Liver (tissue), 9 donors: ENCODE results near the gene GPD2. TPM values are rescaled to one million over a fixed set of nuclear protein-coding genes. Genes with fewer than 3 reads are reported as not detected.

ENCODE experiments used
- DNase-seq: peaks from one replicate; pipeline ENCODE4 v3.0.0-alpha.2; 2017; ENCODE audit warnings: low spot score
- H3K27ac ChIP-seq, 2 donors: one replicate each; pipeline ENCODE4 v1.7.0; 2013; ENCODE audit warnings: inconsistent platforms in 2 of 2, low read length in 2 of 2, control low read depth in 1 of 2, low read depth in 1 of 2, mild to moderate bottlenecking in 1 of 2
- H3K27me3 ChIP-seq, 4 donors: one replicate each; pipeline versions ENCODE4 v1.6.1 to v1.7.0; 2013; ENCODE audit warnings: low read length in 3 of 4, inconsistent platforms in 1 of 4, mild to moderate bottlenecking in 1 of 4, moderate library complexity in 1 of 4; ENCODE audit not compliant: control insufficient read depth in 4 of 4, insufficient read depth in 4 of 4
- H3K36me3 ChIP-seq, 4 donors: one replicate each; pipeline versions ENCODE4 v1.6.1 to v1.7.0; 2013; ENCODE audit warnings: low read length in 3 of 4, mild to moderate bottlenecking in 3 of 4, low read depth in 1 of 4, moderate library complexity in 1 of 4; ENCODE audit not compliant: control insufficient read depth in 4 of 4, insufficient read depth in 3 of 4
- H3K4me1 ChIP-seq, 4 donors: one replicate each; pipeline versions ENCODE4 v1.6.1 to v1.7.0; 2013; ENCODE audit warnings: low read length in 3 of 4, mild to moderate bottlenecking in 3 of 4, moderate library complexity in 1 of 4; ENCODE audit not compliant: control insufficient read depth in 4 of 4, insufficient read depth in 4 of 4
- H3K4me3 ChIP-seq, 3 donors: one replicate each; pipeline versions ENCODE4 v1.6.1 to v1.7.0; 2013; ENCODE audit warnings: low read length in 3 of 3, control low read depth in 1 of 3, low read depth in 1 of 3, mild to moderate bottlenecking in 1 of 3
- H3K9ac ChIP-seq, 2 donors: one replicate each; pipeline ENCODE4 v1.7.0; 2013; ENCODE audit warnings: low read length in 2 of 2, mild to moderate bottlenecking in 2 of 2, moderate library complexity in 2 of 2, control low read depth in 1 of 2, low read depth in 1 of 2
- H3K9me3 ChIP-seq, 4 donors: one replicate each; pipeline versions ENCODE4 v1.6.1 to v1.7.0; 2013; ENCODE audit warnings: low read length in 3 of 4; ENCODE audit not compliant: control insufficient read depth in 4 of 4
- CTCF ChIP-seq: fragments of 150-350 bp; IDR thresholded peaks from 2 replicates; pipeline ENCODE4 v1.5.1; 2017; ENCODE audit warnings: improper control_type of control experiment, low read depth, low read length; ENCODE audit not compliant: missing input control
- EGR1 ChIP-seq, 2 donors: IDR thresholded peaks; 2 replicates each; pipeline ENCODE4 v1.6.1; 2016 to 2018; ENCODE audit warnings: antibody characterized with exemption in 2 of 2, low read depth in 2 of 2
- FOXA1 ChIP-seq: IDR thresholded peaks from 2 replicates; pipeline ENCODE4 v1.6.1; 2016; ENCODE audit warnings: antibody characterized with exemption
- FOXA2 ChIP-seq: IDR thresholded peaks from 2 replicates; pipeline ENCODE4 v1.6.1; 2016; ENCODE audit warnings: antibody characterized with exemption
- GABPA ChIP-seq, 2 donors: IDR thresholded peaks in 1 of 2; conservative IDR thresholded peaks in 1 of 2; 2 replicates each; pipeline ENCODE4 v1.6.1; 2016; ENCODE audit warnings: antibody characterized with exemption in 2 of 2, mild to moderate bottlenecking in 1 of 2, moderate library complexity in 1 of 2
- HNF4A ChIP-seq, 2 donors: conservative IDR thresholded peaks; 2 replicates each; pipeline ENCODE4 v1.6.1; 2016; ENCODE audit warnings: antibody characterized with exemption in 2 of 2, mild to moderate bottlenecking in 2 of 2
- HNF4G ChIP-seq: IDR thresholded peaks from 2 replicates; pipeline ENCODE4 v1.6.1; 2016; ENCODE audit warnings: antibody characterized with exemption
- JUND ChIP-seq, 2 donors: IDR thresholded peaks; 2 replicates each; pipeline ENCODE4 v1.6.1; 2016; ENCODE audit warnings: antibody characterized with exemption in 2 of 2
- MAX ChIP-seq: IDR thresholded peaks from 2 replicates; pipeline ENCODE4 v1.6.1; 2016; ENCODE audit warnings: antibody characterized with exemption
- NR2F2 ChIP-seq: IDR thresholded peaks from 2 replicates; pipeline ENCODE4 v1.6.1; 2016; ENCODE audit warnings: antibody characterized with exemption
- RAD21 ChIP-seq, 2 donors: IDR thresholded peaks; 2 replicates each; pipeline ENCODE4 v1.6.1; 2016; ENCODE audit warnings: antibody characterized with exemption in 2 of 2, mild to moderate bottlenecking in 2 of 2
- REST ChIP-seq: IDR thresholded peaks from 2 replicates; pipeline ENCODE4 v1.6.1; 2016; ENCODE audit warnings: antibody characterized with exemption, mild to moderate bottlenecking
- RXRA ChIP-seq, 2 donors: IDR thresholded peaks; 2 replicates each; pipeline ENCODE4 v1.6.1; 2017 to 2018; ENCODE audit warnings: antibody characterized with exemption in 2 of 2, mild to moderate bottlenecking in 1 of 2
- SP1 ChIP-seq: IDR thresholded peaks from 2 replicates; pipeline ENCODE4 v1.6.1; 2018; ENCODE audit warnings: antibody characterized with exemption, mild to moderate bottlenecking
- YY1 ChIP-seq: IDR thresholded peaks from 2 replicates; pipeline ENCODE4 v1.6.1; 2016; ENCODE audit warnings: antibody characterized with exemption, mild to moderate bottlenecking
- WGBS: extraction: QIAGEN DNeasy Blood & Tissue Kit; methylation state at CpG from one replicate; pipeline ENCODE4 v1.1.7; 2013; 5-methylcytosine and 5-hydroxymethylcytosine counted together
- polyA plus RNA-seq, 2 donors: library from polyadenylated mRNA; stranded (reverse) in 1 of 2; unstranded in 1 of 2; fragments of 200-250 nt in 1 of 2; fragments of >200 nt in 1 of 2; fragmentation: Nextera tagmentation in 1 of 2; extraction: Ambion mirVana in 1 of 2; gene quantifications; one replicate each; pipeline versions ENCODE4 v1.2.1 to v1.2.3, GENCODE V29; 2013 to 2015
- total RNA-seq, 2 donors: library from RNA; depleted of rRNA; stranded (reverse); fragments of >200 nt; gene quantifications; one replicate each; pipeline ENCODE4 v1.2.3, GENCODE V29; 2014
- TF ChIP-seq, protein P1 (sequence below): IDR thresholded peaks from 2 replicates; pipeline ENCODE4 v1.6.1; 2016; ENCODE audit warnings: antibody characterized with exemption
- donor health status: healthy.
- donor health status: healthy.
- donor health status: healthy.
- donor health status: healthy.
- donor health status: healthy.

Gene GPD2
- total and polyA plus RNA-seq, 4 donors: 1.4 to 14.3 (median 6.1) TPM

GRCh38 chr2:156592809-156593593 lies 156.8 kb downstream of the GPD2 start:
- no peak for DNase-seq
- Histone ChIP-seq H3K9ac (no peak overlapping the region), H3K9me3 (no peaks in the 10 kb centered on the region), H3K36me3 (no peaks in the 10 kb centered on the region), H3K27ac (no peak overlapping the region), H3K4me1 (no peaks in the 10 kb centered on the region), H3K4me3 (no peak overlapping the region), H3K27me3 (no peaks in the 10 kb centered on the region)
- TF ChIP-seq HNF4G (no peak), EGR1 (IDR thresholded peaks at IDR 0.05; ENCODE audit: low read depth in 2 of 2) (no peak), RAD21 (IDR thresholded peaks at IDR 0.05) (no peak), REST (no peak), FOXA2 (no peak), JUND (IDR thresholded peaks at IDR 0.05) (no peak)
- 87% methylated on average over 8 of the region's 8 CpGs for WGBS

GRCh38 chr2:156593594-156593921 lies 157.4 kb downstream of the GPD2 start:
- no peak overlapping the region for H3K4me3 ChIP-seq
- H3K9me3 ChIP-seq: no peaks in the 10 kb centered on the region
- no peak overlapping the region for H3K9ac ChIP-seq
- TF ChIP-seq FOXA1: no peak
- TF ChIP-seq RXRA (IDR thresholded peaks at IDR 0.05): no peak
- no peak for TF ChIP-seq JUND (IDR thresholded peaks at IDR 0.05)
- no peak for TF ChIP-seq NR2F2
- TF ChIP-seq RAD21 (IDR thresholded peaks at IDR 0.05): no peak
- TF ChIP-seq, protein P1, sequence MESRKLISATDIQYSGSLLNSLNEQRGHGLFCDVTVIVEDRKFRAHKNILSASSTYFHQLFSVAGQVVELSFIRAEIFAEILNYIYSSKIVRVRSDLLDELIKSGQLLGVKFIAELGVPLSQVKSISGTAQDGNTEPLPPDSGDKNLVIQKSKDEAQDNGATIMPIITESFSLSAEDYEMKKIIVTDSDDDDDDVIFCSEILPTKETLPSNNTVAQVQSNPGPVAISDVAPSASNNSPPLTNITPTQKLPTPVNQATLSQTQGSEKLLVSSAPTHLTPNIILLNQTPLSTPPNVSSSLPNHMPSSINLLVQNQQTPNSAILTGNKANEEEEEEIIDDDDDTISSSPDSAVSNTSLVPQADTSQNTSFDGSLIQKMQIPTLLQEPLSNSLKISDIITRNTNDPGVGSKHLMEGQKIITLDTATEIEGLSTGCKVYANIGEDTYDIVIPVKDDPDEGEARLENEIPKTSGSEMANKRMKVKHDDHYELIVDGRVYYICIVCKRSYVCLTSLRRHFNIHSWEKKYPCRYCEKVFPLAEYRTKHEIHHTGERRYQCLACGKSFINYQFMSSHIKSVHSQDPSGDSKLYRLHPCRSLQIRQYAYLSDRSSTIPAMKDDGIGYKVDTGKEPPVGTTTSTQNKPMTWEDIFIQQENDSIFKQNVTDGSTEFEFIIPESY: no peak
- no peak for TF ChIP-seq HNF4A (conservative IDR thresholded peaks at IDR 0.05)
- H3K27me3 ChIP-seq: no peaks in the 10 kb centered on the region
- WGBS: 74% methylated on average over 2 of the region's 2 CpGs
- no peaks in the 10 kb centered on the region for H3K36me3 ChIP-seq
- no peaks in the 10 kb centered on the region for H3K4me1 ChIP-seq
- H3K27ac ChIP-seq: no peak overlapping the region
- DNase-seq: no peak

- DNase-seq: no peak
- 56% methylated on average over 1 of the region's 1 CpG for WGBS
- H3K4me1 ChIP-seq: no peaks in the 10 kb centered on the region
- no peaks in the 10 kb centered on the region for H3K9me3 ChIP-seq
- no peak overlapping the region for H3K27ac ChIP-seq
- H3K4me3 ChIP-seq: no peak overlapping the region
- no peaks in the 10 kb centered on the region for H3K27me3 ChIP-seq
- no peaks in the 10 kb centered on the region for H3K36me3 ChIP-seq
- no peak overlapping the region for H3K9ac ChIP-seq
- TF ChIP-seq YY1 (no peak), CTCF (no peak), RXRA (IDR thresholded peaks at IDR 0.05) (no peak), HNF4G (no peak), GABPA (IDR thresholded peaks at IDR 0.05 in 1 of 2, conservative IDR thresholded peaks at IDR 0.05 in 1 of 2) (no peak), SP1 (no peak), NR2F2 (no peak), RAD21 (IDR thresholded peaks at IDR 0.05) (no peak), REST (no peak), HNF4A (conservative IDR thresholded peaks at IDR 0.05) (no peak), FOXA2 (no peak), MAX (no peak)
Measured at GRCh38 chr2:156598563-156598962, 162.4 kb downstream of the GPD2 start.
